B cell (primary cell): Measurements from ENCODE around the gene SAT1. TPM values are rescaled to one million over a fixed set of nuclear protein-coding genes. Genes with fewer than 3 reads are reported as not detected.

Source experiments
- ATAC-seq: fragments of 200-7000 bp; cut with Tn5 transposase; one replicate; pipeline ENCODE4 v1.10.0; 2021; ENCODE audit warnings: low read depth, mild to moderate bottlenecking, moderate number of reproducible peaks, moderate library complexity
- CTCF ChIA-PET: fragments of 350-600 bp; sonication (Branson Sonifier 250); formaldehyde crosslinking; loops from one replicate; lab custom pipeline; 2021; ENCODE audit warnings: antibody characterized with exemption, inconsistent platforms; lab: Charles Lee
- POLR2A ChIA-PET: fragments of 350-600 bp; sonication (Branson Sonifier 250); formaldehyde crosslinking; loops from one replicate; lab custom pipeline; 2021; ENCODE audit warnings: antibody characterized with exemption; lab: Charles Lee
- DNase-seq: peaks from one replicate; pipeline ENCODE4 v3.0.0; 2013
- H2AFZ ChIP-seq: 2 replicates; pipeline ENCODE4 v1.6.1; 2012; ENCODE audit warnings: mild to moderate bottlenecking, low read depth, low read length; ENCODE audit not compliant: insufficient read depth, poor library complexity, severe bottlenecking
- H3K27ac ChIP-seq, 2 donors: 1 replicate in 1 of 2; 2 replicates in 1 of 2; pipeline ENCODE4 v1.5.1; 2012 to 2013; ENCODE audit warnings: low read length in 2 of 2, mild to moderate bottlenecking in 2 of 2, moderate library complexity in 1 of 2
- H3K27me3 ChIP-seq, 4 experiments: fragments of 200-600 bp in 1 of 4; sonication (generic) in 1 of 4; replicated peaks in 1 of 4; 1 replicate in 2 of 4; 2 replicates in 2 of 4; pipeline versions ENCODE4 v1.6.1 to v1.7.0; 2013 to 2016; ENCODE audit warnings: low read length in 3 of 4, mild to moderate bottlenecking in 2 of 4, mixed read lengths in 1 of 4, moderate library complexity in 1 of 4; ENCODE audit not compliant: insufficient read depth in 4 of 4, control insufficient read depth in 3 of 4; ENCODE audit errors: control extremely low read depth in 1 of 4
- H3K36me3 ChIP-seq, 2 experiments: replicated peaks in 1 of 2; 1 replicate in 1 of 2; 2 replicates in 1 of 2; pipeline versions ENCODE4 v1.6.1 to v1.7.1; 2013; ENCODE audit warnings: low read length in 1 of 2; ENCODE audit not compliant: insufficient read depth in 2 of 2, control insufficient read depth in 1 of 2; ENCODE audit errors: control extremely low read depth in 1 of 2, extremely low read depth in 1 of 2
- H3K4me1 ChIP-seq, 2 donors: fragments of 200-600 bp in 1 of 2; sonication (generic) in 1 of 2; 1 replicate in 1 of 2; 2 replicates in 1 of 2; pipeline versions ENCODE4 v1.5.1 to v1.6.1; 2013 to 2017; ENCODE audit warnings: low read length in 2 of 2; ENCODE audit not compliant: control insufficient read depth in 2 of 2, insufficient read depth in 2 of 2
- H3K4me2 ChIP-seq: replicated peaks from 2 replicates; pipeline ENCODE3; 2012; ENCODE audit warnings: mild to moderate bottlenecking, low read depth, low read length; ENCODE audit not compliant: poor library complexity, severe bottlenecking
- H3K4me3 ChIP-seq, 5 experiments: fragments of 200-600 bp in 1 of 5; sonication (generic) in 1 of 5; 1 replicate in 3 of 5; 2 replicates in 2 of 5; pipeline versions ENCODE4 v1.5.1 to v1.7.0; 2011 to 2016; ENCODE audit warnings: low read length in 4 of 5, mild to moderate bottlenecking in 4 of 5, low read depth in 2 of 5, control low read depth in 1 of 5, moderate library complexity in 1 of 5; ENCODE audit not compliant: insufficient read depth in 1 of 5; ENCODE audit errors: control extremely low read depth in 1 of 5, extremely low read depth in 1 of 5
- H3K79me2 ChIP-seq: fragments of 200-600 bp; sonication (generic); one replicate; pipeline ENCODE4 v1.6.0; 2016; ENCODE audit warnings: low read length; ENCODE audit not compliant: control insufficient read depth, insufficient read depth
- H3K9ac ChIP-seq: fragments of 200-600 bp; sonication (generic); 2 replicates; pipeline ENCODE4 v1.6.1; 2017; ENCODE audit warnings: mild to moderate bottlenecking, low read length, moderate library complexity
- H3K9me3 ChIP-seq, 3 donors: one replicate each; pipeline versions ENCODE4 v1.6.1 to v1.7.1; 2013; ENCODE audit warnings: low read length in 2 of 3; ENCODE audit not compliant: control insufficient read depth in 2 of 3, insufficient read depth in 1 of 3; ENCODE audit errors: control extremely low read depth in 1 of 3
- H4K20me1 ChIP-seq: 2 replicates; pipeline ENCODE4 v1.6.0; 2012; ENCODE audit warnings: mild to moderate bottlenecking, low read length; ENCODE audit not compliant: insufficient read depth, control insufficient read depth, poor library complexity, severe bottlenecking
- H3K27ac Mint-ChIP-seq: one replicate; pipeline ENCODE4 v1.8.0; 2021; ENCODE audit warnings: mixed read lengths
- H3K27me3 Mint-ChIP-seq: one replicate; pipeline ENCODE4 v1.8.0; 2021; ENCODE audit warnings: mixed read lengths
- H3K4me1 Mint-ChIP-seq: one replicate; pipeline ENCODE4 v1.8.0; 2021; ENCODE audit warnings: mixed read lengths
- H3K4me3 Mint-ChIP-seq: one replicate; pipeline ENCODE4 v1.8.0; 2021; ENCODE audit warnings: mixed read lengths
- H3K9me3 Mint-ChIP-seq: one replicate; pipeline ENCODE4 v1.8.0; 2022; ENCODE audit warnings: mixed read lengths; ENCODE audit not compliant: insufficient read depth
- EZH2 ChIP-seq: IDR thresholded peaks from 2 replicates; pipeline ENCODE4 v1.6.1; 2012; ENCODE audit warnings: borderline replicate concordance, low read depth, mild to moderate bottlenecking, moderate library complexity, low read length; ENCODE audit not compliant: insufficient read depth, poor library complexity, severe bottlenecking
- WGBS: methylation state at CpG from one replicate; pipeline ENCODE4 v1.1.5; 2013; ENCODE audit warnings: missing lambda C conversion rate; ENCODE audit not compliant: insufficient coverage; 5-methylcytosine and 5-hydroxymethylcytosine counted together
- intact Hi-C: fragments of 100-400 bp; cut with micrococcal nuclease; formaldehyde crosslinking; loops from one replicate; pipeline ENCODE4 v1.10.0; 2022
- polyA minus RNA-seq: library from RNA; depleted of rRNA, polyadenylated mRNA; stranded (reverse); fragments of >200 nt; gene quantifications from 2 replicates; pipeline ENCODE4 v1.2.3, GENCODE V29; 2012
- polyA plus RNA-seq: library from polyadenylated mRNA; depleted of rRNA; stranded (reverse); fragments of >200 nt; gene quantifications from 2 replicates; pipeline ENCODE4 v1.2.3, GENCODE V29; 2012
- total RNA-seq, 2 donors: library from RNA; stranded (reverse); fragments of 120-200 nt in 1 of 2; gene quantifications; 1 replicate in 1 of 2; 2 replicates in 1 of 2; pipeline versions ENCODE4 v1.2.3 to v1.2.4, GENCODE V29; 2013 to 2022
- TF ChIP-seq, protein P1 (sequence below): fragments of 200-600 bp; IDR thresholded peaks from one replicate; pipeline ENCODE4 v1.8.0; 2022; ENCODE audit warnings: antibody characterized with exemption, mild to moderate bottlenecking

Gene SAT1
- total RNA-seq (162 and 172 TPM in 2 replicates), polyA plus RNA-seq (479 and 961 TPM in 2 replicates), polyA minus RNA-seq (138 and 139 TPM in 2 replicates)
- 442 TPM for total RNA-seq (2013)

DNA sequence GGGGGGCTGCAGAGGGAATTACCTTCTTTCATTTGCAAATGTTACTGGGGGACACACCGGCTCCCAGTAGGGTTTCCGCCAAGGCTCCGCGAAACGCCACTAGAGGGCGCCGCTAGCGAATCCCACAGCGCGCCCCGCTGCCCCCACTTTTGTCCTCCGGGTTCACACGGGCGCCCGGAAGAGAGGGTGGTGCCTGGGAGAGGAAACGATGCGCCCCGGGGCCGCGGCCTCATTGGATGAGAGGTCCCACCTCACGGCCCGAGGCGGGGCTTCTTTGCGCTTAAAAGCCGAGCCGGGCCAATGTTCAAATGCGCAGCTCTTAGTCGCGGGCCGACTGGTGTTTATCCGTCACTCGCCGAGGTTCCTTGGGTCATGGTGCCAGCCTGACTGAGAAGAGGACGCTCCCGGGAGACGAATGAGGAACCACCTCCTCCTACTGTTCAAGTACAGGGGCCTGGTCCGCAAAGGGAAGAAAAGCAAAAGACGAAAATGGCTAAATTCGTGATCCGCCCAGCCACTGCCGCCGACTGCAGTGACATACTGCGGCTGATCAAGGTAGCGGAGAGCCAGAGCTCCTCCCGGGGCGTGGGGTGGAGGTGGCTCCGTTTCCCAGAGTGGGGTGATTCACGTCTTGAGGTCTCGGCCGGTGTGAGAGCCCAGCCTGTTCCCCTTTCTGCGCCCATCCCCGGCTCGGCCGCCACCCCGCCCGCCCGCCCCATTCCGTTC lies at the start of gene SAT1:
SAT1 (plus strand) TSS at position 311 of the 726 bp plus-strand sequence; CDS start at position 490, 179 bp downstream.
- Histone ChIP-seq H3K9ac (peak within 1 kb of the TSS; percentile 84), H4K20me1 (no peaks in the 10 kb centered on the region), H3K4me1 (peaks cover 17 to 37% of the 10 kb centered on the region in 2 donors), H3K27ac (peak within 1 kb of the TSS; percentile 87 to 92), H3K27me3 (no peaks in the 10 kb centered on the region), H2AFZ (no peak within 1 kb of the TSS), H3K79me2 (peaks cover 15% of the 10 kb centered on the region), H3K9me3 (no peaks in the 10 kb centered on the region), H3K4me3 (peak within 1 kb of the TSS; percentile 71 to 92 (median 81)), H3K36me3 (peaks cover 0 to 9% of the 10 kb centered on the region in 2 experiments), H3K4me2 (peak within 1 kb of the TSS; percentile 74)
- Mint-ChIP-seq H3K27ac (peak within 1 kb of the TSS; percentile 98), H3K9me3 (no peaks in the 10 kb centered on the region), H3K27me3 (no peaks in the 10 kb centered on the region), H3K4me3 (peak within 1 kb of the TSS; percentile 94), H3K4me1 (peaks cover 32% of the 10 kb centered on the region)
- 0% methylated on average over 35 of the region's 58 CpGs for WGBS
- intact Hi-C loops = loop anchor here (1.0 to 5.0 kb wide), 5 partner anchors 34 to 699 kb away; partner anchors contain the start of gene APOO
- TF ChIP-seq, protein P1, sequence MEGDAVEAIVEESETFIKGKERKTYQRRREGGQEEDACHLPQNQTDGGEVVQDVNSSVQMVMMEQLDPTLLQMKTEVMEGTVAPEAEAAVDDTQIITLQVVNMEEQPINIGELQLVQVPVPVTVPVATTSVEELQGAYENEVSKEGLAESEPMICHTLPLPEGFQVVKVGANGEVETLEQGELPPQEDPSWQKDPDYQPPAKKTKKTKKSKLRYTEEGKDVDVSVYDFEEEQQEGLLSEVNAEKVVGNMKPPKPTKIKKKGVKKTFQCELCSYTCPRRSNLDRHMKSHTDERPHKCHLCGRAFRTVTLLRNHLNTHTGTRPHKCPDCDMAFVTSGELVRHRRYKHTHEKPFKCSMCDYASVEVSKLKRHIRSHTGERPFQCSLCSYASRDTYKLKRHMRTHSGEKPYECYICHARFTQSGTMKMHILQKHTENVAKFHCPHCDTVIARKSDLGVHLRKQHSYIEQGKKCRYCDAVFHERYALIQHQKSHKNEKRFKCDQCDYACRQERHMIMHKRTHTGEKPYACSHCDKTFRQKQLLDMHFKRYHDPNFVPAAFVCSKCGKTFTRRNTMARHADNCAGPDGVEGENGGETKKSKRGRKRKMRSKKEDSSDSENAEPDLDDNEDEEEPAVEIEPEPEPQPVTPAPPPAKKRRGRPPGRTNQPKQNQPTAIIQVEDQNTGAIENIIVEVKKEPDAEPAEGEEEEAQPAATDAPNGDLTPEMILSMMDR = peak; percentile 72
- TF ChIP-seq EZH2 = no peak
- POLR2A ChIA-PET = interaction anchor here (0.6 to 1.9 kb wide), 8 partner anchors 10 to 271 kb away, joined by 4 to 12 read pairs (median 6); partner anchors contain the start of genes APOO, CXorf58, EIF2S3 and PRDX4
- CTCF ChIA-PET = interaction anchor here (0.9 to 4.5 kb wide), 9 partner anchors 9 to 272 kb away, joined by 3 to 64 read pairs (median 4); partner anchors contain the start of genes ACOT9 and EIF2S3
- ATAC-seq = peak; percentile 88
- peak; percentile 95 for DNase-seq

DNA sequence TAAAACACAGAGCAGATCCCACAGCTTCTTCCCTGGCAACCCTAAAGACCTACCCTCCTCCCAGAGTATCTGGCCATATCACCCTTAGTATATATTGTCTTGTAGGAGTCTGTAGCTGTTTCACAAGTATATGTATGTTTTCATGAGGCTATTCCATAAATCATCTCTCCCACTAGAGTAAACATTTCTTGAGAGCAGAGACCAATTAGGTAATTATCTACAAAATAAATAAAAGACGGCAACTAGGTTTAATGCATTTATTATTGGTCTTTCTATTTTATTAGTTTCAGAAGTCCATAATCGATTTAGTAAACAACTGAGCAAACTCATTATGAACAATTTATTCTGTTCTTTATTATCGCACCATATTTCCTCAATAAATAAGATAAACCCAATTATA lies 46.9 kb upstream of the SAT1 start:
- ChIA-PET CTCF (interaction anchor here (0.5 to 0.9 kb wide), 3 partner anchors 95 to 180 kb away, joined by 3 read pairs; no protein-coding TSS in a partner anchor), POLR2A (no interaction called here)
- TF ChIP-seq, protein P1 = no peak
- no peak for TF ChIP-seq EZH2
- DNase-seq = no peak
- Histone ChIP-seq H4K20me1 (no peaks in the 10 kb centered on the region), H3K4me3 (no peak overlapping the region), H3K36me3 (peaks cover 0 to 3% of the 10 kb centered on the region in 2 experiments), H3K79me2 (peaks cover 24% of the 10 kb centered on the region), H3K27me3 (no peaks in the 10 kb centered on the region), H3K27ac (no peak overlapping the region), H3K9me3 (no peaks in the 10 kb centered on the region), H3K9ac (no peak overlapping the region), H2AFZ (no peak overlapping the region), H3K4me1 (peaks cover 4 to 8% of the 10 kb centered on the region in 2 donors), H3K4me2 (no peak overlapping the region)
- intact Hi-C loops = no loop called here
- Mint-ChIP-seq H3K9me3 (no peaks in the 10 kb centered on the region), H3K4me3 (no peak overlapping the region), H3K27me3 (no peaks in the 10 kb centered on the region), H3K4me1 (peaks cover 20% of the 10 kb centered on the region), H3K27ac (no peak overlapping the region)
- no peak for ATAC-seq
- WGBS = no CpG with 5 or more reads among the region's 3 CpGs
